Panc1 (cell line): ENCODE results near the gene CYSRT1. TPM values are rescaled to one million over a fixed set of nuclear protein-coding genes. Genes with fewer than 3 reads are reported as not detected.
A peak's percentile ranks its signal among the peaks of the same experiment; 100 is the strongest.

Source experiments
- ATAC-seq: fragments of 200-7000 bp; cut with Tn5 transposase; 2 replicates; pipeline ENCODE4 v1.9.1; 2020; ENCODE audit warnings: mild to moderate bottlenecking, moderate library complexity
- BruUV-seq: library from RNA; stranded (reverse); fragments of 400-500 nt; replicated peaks from 2 replicates; lab custom pipeline; 2021; lab: Mats Ljungman, UMichigan
- CTCF ChIA-PET: fragments of 300-600 bp; sonication (Branson Sonifier 250); formaldehyde crosslinking; loops from one replicate; lab custom pipeline; 2022; ENCODE audit warnings: antibody characterized with exemption; lab: Charles Lee
- POLR2A ChIA-PET: fragments of 300-600 bp; sonication (Branson Sonifier 250); formaldehyde crosslinking; loops from one replicate; lab custom pipeline; 2022; ENCODE audit warnings: antibody characterized with exemption; lab: Charles Lee
- DNase-seq: peaks from one replicate; pipeline ENCODE4 v3.0.0-alpha.2; 2010; ENCODE audit warnings: low read depth, low spot score
- H3K27ac ChIP-seq: 2 replicates; pipeline ENCODE4 v1.5.1; 2011; ENCODE audit warnings: mild to moderate bottlenecking, low read length, inconsistent platforms
- H3K27me3 ChIP-seq: fragments of 200-500 bp; sonication (Bioruptor generic); 2 replicates; pipeline ENCODE4 v1.6.0; 2014; ENCODE audit warnings: low read length, inconsistent platforms; ENCODE audit not compliant: control insufficient read depth, insufficient read depth
- H3K36me3 ChIP-seq: fragments of 200-500 bp; sonication (Bioruptor generic); 2 replicates; pipeline ENCODE4 v1.5.1; 2014; ENCODE audit warnings: inconsistent platforms, mild to moderate bottlenecking, low read length, moderate library complexity; ENCODE audit not compliant: control insufficient read depth, insufficient read depth
- H3K4me1 ChIP-seq: 2 replicates; pipeline ENCODE4 v1.5.1; 2011; ENCODE audit warnings: inconsistent platforms, mild to moderate bottlenecking, low read length, moderate library complexity; ENCODE audit not compliant: control insufficient read depth, insufficient read depth
- H3K4me3 ChIP-seq, 2 experiments: 2 replicates each; pipeline ENCODE4 v1.5.1; 2011 to 2012; ENCODE audit warnings: low read depth in 2 of 2, low read length in 2 of 2, mild to moderate bottlenecking in 2 of 2, inconsistent platforms in 1 of 2, moderate library complexity in 1 of 2
- H3K9me3 ChIP-seq: fragments of 200-500 bp; sonication (Bioruptor generic); 2 replicates; pipeline ENCODE4 v1.5.1; 2014; ENCODE audit warnings: low read depth, mild to moderate bottlenecking, inconsistent platforms, low read length, moderate library complexity; ENCODE audit not compliant: control insufficient read depth, insufficient read depth
- CTCF ChIP-seq: fragments of 450-650 bp; IDR thresholded peaks from 2 replicates; pipeline ENCODE4 v1.5.1; 2017; ENCODE audit warnings: mild to moderate bottlenecking
- POLR2AphosphoS5 ChIP-seq: IDR thresholded peaks from 2 replicates; pipeline ENCODE4 v1.6.1; 2012; ENCODE audit warnings: mild to moderate bottlenecking, low read depth, low read length, moderate library complexity
- REST ChIP-seq, 2 experiments: IDR thresholded peaks; 2 replicates each; pipeline ENCODE4 v1.6.1; 2011 to 2012; ENCODE audit warnings: low read depth in 2 of 2, control low read depth in 1 of 2, low read length in 1 of 2, mild to moderate bottlenecking in 1 of 2, moderate library complexity in 1 of 2; ENCODE audit not compliant: insufficient read depth in 1 of 2
- SIN3A ChIP-seq: IDR thresholded peaks from 2 replicates; pipeline ENCODE4 v1.6.1; 2012; ENCODE audit warnings: low read depth, mild to moderate bottlenecking, low read length, moderate library complexity, borderline replicate concordance; ENCODE audit not compliant: insufficient read depth
- TCF7L2 ChIP-seq: IDR thresholded peaks from 2 replicates; pipeline ENCODE4 v1.6.1; 2011; ENCODE audit warnings: mild to moderate bottlenecking, low read depth, low read length, inconsistent platforms
- in situ Hi-C: cut with HindIII; loops from 2 replicates; pipeline ENCODE4 v1.10.0; 2016; ENCODE audit warnings: low sequenced_read_pairs, low pct_unique_long_range_greater_than_20kb
- intact Hi-C: fragments of 100-400 bp; cut with micrococcal nuclease; formaldehyde crosslinking; loops from one replicate; pipeline ENCODE4 v1.10.0; 2022; ENCODE audit not compliant: unreplicated experiment
- total RNA-seq: library from RNA; stranded (reverse); gene quantifications from one replicate; pipeline ENCODE4 v1.2.1, GENCODE V29; 2021; ENCODE audit not compliant: unreplicated experiment

CYSRT1 gene
- total RNA-seq, 1 experiment from 2014 or later = 0.67 TPM

- no peak for TF ChIP-seq CTCF
- no peak for TF ChIP-seq POLR2AphosphoS5
- TF ChIP-seq REST (IDR thresholded peaks at IDR 0.05; ENCODE audit: insufficient read depth in 1 of 2, low read depth in 2 of 2, low read length in 1 of 2) = no peak
- no peak for TF ChIP-seq SIN3A
- no peak for TF ChIP-seq TCF7L2
- Histone ChIP-seq H3K9me3 (no peaks in the 10 kb centered on the region), H3K36me3 (no peaks in the 10 kb centered on the region), H3K27me3 (no peaks in the 10 kb centered on the region), H3K27ac (no peak overlapping the region), H3K4me3 (no peak overlapping the region), H3K4me1 (peaks cover 6% of the 10 kb centered on the region)
- ChIA-PET CTCF (no interaction called here), POLR2A (no interaction called here)
- ATAC-seq (no peak), DNase-seq (no peak)
- in situ Hi-C loops = no loop called here
- BruUV-seq = no TSS peak
- intact Hi-C loops = no loop called here
Measured at GRCh38 chr9:137211532-137211931, 13.4 kb upstream of the CYSRT1 start.

GRCh38 chr9:137212520-137212919, 12.5 kb upstream of the CYSRT1 start:
- Histone ChIP-seq H3K4me1 (peaks cover 8% of the 10 kb centered on the region), H3K27ac (no peak overlapping the region), H3K9me3 (no peaks in the 10 kb centered on the region), H3K36me3 (no peaks in the 10 kb centered on the region), H3K4me3 (no peak overlapping the region), H3K27me3 (no peaks in the 10 kb centered on the region)
- in situ Hi-C loops (no loop called here), intact Hi-C loops (no loop called here)
- ATAC-seq (no peak), DNase-seq (no peak)
- CTCF ChIA-PET = interaction anchor here (0.5 to 0.6 kb wide), 2 partner anchors 11 to 22 kb away, joined by 3 to 10 read pairs; no protein-coding TSS in a partner anchor
- no TSS peak for BruUV-seq
- POLR2A ChIA-PET = no interaction called here
- TF ChIP-seq TCF7L2 = no peak
- no peak for TF ChIP-seq POLR2AphosphoS5

- intact Hi-C loops (no loop called here), in situ Hi-C loops (no loop called here)
- Histone ChIP-seq H3K4me1 (peaks cover 8% of the 10 kb centered on the region), H3K36me3 (no peaks in the 10 kb centered on the region), H3K9me3 (no peaks in the 10 kb centered on the region), H3K4me3 (no peak overlapping the region), H3K27me3 (no peaks in the 10 kb centered on the region), H3K27ac (no peak overlapping the region)
- POLR2A ChIA-PET = no interaction called here
- BruUV-seq = no TSS peak
- DNase-seq = no peak
- CTCF ChIA-PET = interaction anchor here (0.5 to 1.3 kb wide), 4 partner anchors 10 to 23 kb away, joined by 3 to 10 read pairs (median 4); partner anchors contain the start of gene RNF224
- no peak for ATAC-seq
- TF ChIP-seq CTCF (peak; percentile 69), TCF7L2 (no peak)
Measured at GRCh38 chr9:137213160-137214060, 11.6 kb upstream of the CYSRT1 start.
